Activated CD4-positive, alpha-beta memory T cell treated with anti-CD3 and anti-CD28 coated beads for 36 hours (primary cell): ENCODE data around the gene A1CF. TPM values are rescaled to one million over a fixed set of nuclear protein-coding genes. Genes with fewer than 3 reads are reported as not detected.

Source experiments
- total RNA-seq, 2 experiments: library from RNA; stranded (reverse); gene quantifications; one replicate each; pipeline ENCODE4 v1.2.3, GENCODE V29; 2021

A1CF gene
- total RNA-seq, 2 experiments from 2014 or later: not detected

Other genes starting within 250 kb of the A1CF start
- 1 to 10 TPM; 3.1 to 3.5 TPM for gene ASAH2B, start 145.7 kb downstream of the A1CF start, total RNA-seq
- gene PRKG1, start 188.9 kb upstream of the A1CF start, total RNA-seq: not detected